Endothelial cell of umbilical vein (primary cell): ENCODE measurements around the gene KHDRBS1. TPM values are rescaled to one million over a fixed set of nuclear protein-coding genes. Genes with fewer than 3 reads are reported as not detected.

Experiments used
- BruUV-seq: library from RNA; stranded (reverse); fragments of 400-500 nt; replicated peaks from 2 replicates; lab custom pipeline; 2021; lab: Mats Ljungman, UMichigan
- CTCF ChIA-PET: fragments of 300-600, 350-600 bp; sonication (Branson Sonifier 250); formaldehyde crosslinking; loops from one replicate; lab custom pipeline; 2021; ENCODE audit warnings: antibody characterized with exemption, inconsistent platforms; lab: Charles Lee
- POLR2A ChIA-PET: fragments of 300-600, 350-600 bp; sonication (Branson Sonifier 250); formaldehyde crosslinking; loops from one replicate; lab custom pipeline; 2021; ENCODE audit warnings: antibody characterized with exemption, inconsistent platforms; lab: Charles Lee
- DNase-seq: peaks from one replicate; pipeline ENCODE4 v3.0.0-alpha.2; 2011; ENCODE audit warnings: low read depth, low spot score
- FAIRE-seq: peaks from 2 replicates; lab custom pipeline; 2011; peaks lifted over from hg19 to GRCh38; lab: Jason Lieb, UNC
- H2AFZ ChIP-seq: 2 replicates; pipeline ENCODE4 v1.6.0; 2012; ENCODE audit warnings: low read depth, low read length, control low read depth, inconsistent platforms
- H3K27ac ChIP-seq: 2 replicates; pipeline ENCODE4 v1.5.1; 2011; ENCODE audit warnings: low read depth, mild to moderate bottlenecking, control low read depth, low read length, moderate library complexity; ENCODE audit not compliant: insufficient read depth
- H3K27me3 ChIP-seq, 2 experiments: 2 replicates each; pipeline versions ENCODE4 v1.6.0 to v1.6.1; 2011; ENCODE audit warnings: low read length in 2 of 2, mixed read lengths in 1 of 2; ENCODE audit not compliant: control insufficient read depth in 2 of 2, insufficient read depth in 2 of 2
- H3K36me3 ChIP-seq, 2 experiments: 2 replicates in 1 of 2; 3 replicates in 1 of 2; pipeline ENCODE4 v1.5.1; 2011; ENCODE audit warnings: low read length in 2 of 2, mild to moderate bottlenecking in 1 of 2, moderate library complexity in 1 of 2; ENCODE audit not compliant: control insufficient read depth in 2 of 2, insufficient read depth in 2 of 2; ENCODE audit errors: extremely low read depth in 1 of 2
- H3K4me1 ChIP-seq: 3 replicates; pipeline ENCODE4 v1.5.1; 2011; ENCODE audit warnings: mild to moderate bottlenecking, low read length; ENCODE audit not compliant: control insufficient read depth, insufficient read depth; ENCODE audit errors: extremely low read depth
- H3K4me2 ChIP-seq: 2 replicates; pipeline ENCODE4 v1.6.1; 2011; ENCODE audit warnings: low read length, control low read depth, mixed read lengths; ENCODE audit not compliant: insufficient read depth
- H3K4me3 ChIP-seq, 3 experiments: fragments of 200-600 bp in 1 of 3; sonication (generic), shearing (Covaris generic) in 1 of 3; replicated peaks in 1 of 3; 2 replicates each; pipeline ENCODE4 v1.5.1; 2011 to 2016; ENCODE audit warnings: control low read depth in 3 of 3, low read length in 3 of 3, mild to moderate bottlenecking in 2 of 3, inconsistent platforms in 1 of 3, low read depth in 1 of 3, moderate library complexity in 1 of 3; ENCODE audit not compliant: insufficient read depth in 1 of 3
- H3K79me2 ChIP-seq: 2 replicates; pipeline ENCODE4 v1.6.0; 2012; ENCODE audit warnings: low read length, inconsistent platforms; ENCODE audit not compliant: control insufficient read depth, insufficient read depth
- H3K9ac ChIP-seq: replicated peaks from 2 replicates; pipeline ENCODE3; 2011; ENCODE audit warnings: low read length, control low read depth; ENCODE audit not compliant: insufficient read depth; ENCODE audit errors: extremely low read depth
- H3K9me1 ChIP-seq: replicated peaks from 3 replicates; pipeline ENCODE4 v1.6.0; 2011; ENCODE audit warnings: mild to moderate bottlenecking, low read length; ENCODE audit not compliant: control insufficient read depth, insufficient read depth; ENCODE audit errors: extremely low read depth
- H3K9me3 ChIP-seq: replicated peaks from 2 replicates; pipeline ENCODE4 v1.5.1; 2012; ENCODE audit warnings: low read length, inconsistent platforms; ENCODE audit not compliant: control insufficient read depth, insufficient read depth
- H4K20me1 ChIP-seq: replicated peaks from 2 replicates; pipeline ENCODE3; 2011; ENCODE audit warnings: mild to moderate bottlenecking, low read length; ENCODE audit not compliant: control insufficient read depth, insufficient read depth; ENCODE audit errors: extremely low read depth
- CTCF ChIP-seq, 2 donors: IDR thresholded peaks; 1 replicate in 1 of 2; 2 replicates in 1 of 2; pipeline ENCODE4 v1.5.1; 2011; ENCODE audit warnings: low read length in 2 of 2, mild to moderate bottlenecking in 2 of 2, moderate library complexity in 2 of 2, control low read depth in 1 of 2, inconsistent platforms in 1 of 2, low read depth in 1 of 2; ENCODE audit not compliant: insufficient read depth in 1 of 2; ENCODE audit errors: extremely low read depth in 1 of 2
- EZH2 ChIP-seq: IDR thresholded peaks from 2 replicates; pipeline ENCODE4 v1.6.1; 2012; ENCODE audit warnings: borderline replicate concordance, low read depth, mild to moderate bottlenecking, moderate library complexity, low read length, inconsistent platforms; ENCODE audit not compliant: severe bottlenecking
- FOS ChIP-seq: IDR thresholded peaks from 2 replicates; pipeline ENCODE4 v1.6.1; 2011; ENCODE audit warnings: mild to moderate bottlenecking, low read length, moderate library complexity, borderline replicate concordance; ENCODE audit not compliant: insufficient read depth
- GATA2 ChIP-seq: IDR thresholded peaks from 2 replicates; pipeline ENCODE4 v1.7.0; 2011; ENCODE audit warnings: low read depth, mild to moderate bottlenecking, moderate library complexity, mixed read lengths, low read length; ENCODE audit not compliant: insufficient read length, insufficient read depth
- JUN ChIP-seq: IDR thresholded peaks from 2 replicates; pipeline ENCODE4 v1.6.1; 2011; ENCODE audit warnings: borderline replicate concordance, low read depth; ENCODE audit not compliant: insufficient read length, insufficient read depth
- MAX ChIP-seq: IDR thresholded peaks from 2 replicates; pipeline ENCODE4 v1.6.1; 2011; ENCODE audit not compliant: insufficient read depth, insufficient read length
- MYC ChIP-seq: IDR thresholded peaks from one replicate; pipeline ENCODE4 v1.6.1; 2011; ENCODE audit warnings: mild to moderate bottlenecking, low read depth, low read length
- POLR2A ChIP-seq: IDR thresholded peaks from 2 replicates; pipeline ENCODE4 v1.6.1; 2012; ENCODE audit warnings: low read depth, mild to moderate bottlenecking, control low read depth, low read length
- dilution Hi-C: fragments of 300-500 bp; cut with MboI; formaldehyde crosslinking; loops from one replicate; pipeline ENCODE4 v1.15.0; 2019; ENCODE audit warnings: low sequenced_read_pairs; ENCODE audit not compliant: extremely low pct_ligation_motif_present
- intact Hi-C: fragments of 100-400 bp; cut with micrococcal nuclease; formaldehyde crosslinking; loops from one replicate; pipeline ENCODE4 v1.10.0; 2022
- polyA plus RNA-seq, 4 experiments: library from polyadenylated mRNA; depleted of rRNA in 3 of 4; stranded (reverse) in 3 of 4; unstranded in 1 of 4; fragments of >200 nt; gene quantifications; 2 replicates each; pipeline versions ENCODE4 v1.2.1 to v1.2.3, GENCODE V29; 2011 to 2012; ENCODE audit warnings: missing spikeins in 1 of 4
- total RNA-seq: library from RNA; stranded (reverse); gene quantifications from 2 replicates; pipeline ENCODE4 v1.2.3, GENCODE V29; 2021

The KHDRBS1 gene
- total and polyA plus RNA-seq, 2 donors (not counting 3 experiments of a cell fraction or from before 2014, with no cell fraction given), result 43.4 to 194 TPM

- Histone ChIP-seq H3K4me3 (no peak overlapping the region), H3K27me3 (no peaks in the 10 kb centered on the region), H3K36me3 (no peaks in the 10 kb centered on the region), H3K4me2 (no peak overlapping the region), H2AFZ (no peak overlapping the region), H3K27ac (no peak overlapping the region), H3K4me1 (peaks cover 8% of the 10 kb centered on the region), H3K9me1 (no peaks in the 10 kb centered on the region), H4K20me1 (no peaks in the 10 kb centered on the region), H3K9me3 (no peaks in the 10 kb centered on the region), H3K79me2 (no peaks in the 10 kb centered on the region), H3K9ac (no peak overlapping the region)
- BruUV-seq, result no TSS peak
- no peak for DNase-seq
- dilution Hi-C loops (no loop called here), intact Hi-C loops (no loop called here)
- TF ChIP-seq EZH2 (no peak), FOS (no peak), GATA2 (no peak), MYC (no peak), MAX (no peak), JUN (no peak), POLR2A (no peak), CTCF (IDR thresholded peaks at IDR 0.05; ENCODE audit: extremely low read depth in 1 of 2, insufficient read depth in 1 of 2, low read depth in 1 of 2, low read length in 2 of 2) (no peak)
- no peak for FAIRE-seq
- CTCF ChIA-PET, result interaction anchor here (1.2 to 1.4 kb wide), 3 partner anchors 30 to 55 kb away, joined by 3 read pairs; no protein-coding TSS in a partner anchor
- POLR2A ChIA-PET, result no interaction called here
These were observed 6.1 kb upstream of the KHDRBS1 start for GRCh38 chr1:32007591-32007940.
